HL-60 (cell line): ENCODE results near the gene C16orf74.

Source experiments
- CTCF ChIP-seq: IDR thresholded peaks from one replicate; pipeline ENCODE4 v1.5.1; 2011; ENCODE audit warnings: low read length, control low read depth, inconsistent platforms; ENCODE audit not compliant: insufficient read depth
- POLR2AphosphoS5 ChIP-seq: IDR thresholded peaks from 2 replicates; pipeline ENCODE4 v1.6.1; 2012; ENCODE audit warnings: low read depth
- REST ChIP-seq: IDR thresholded peaks from 2 replicates; pipeline ENCODE4 v1.6.1; 2012; ENCODE audit warnings: low read depth; ENCODE audit not compliant: insufficient replicate concordance
- SPI1 ChIP-seq: IDR thresholded peaks from 2 replicates; pipeline ENCODE4 v1.6.1; 2012; ENCODE audit warnings: low read depth, mild to moderate bottlenecking, borderline replicate concordance

- TF ChIP-seq POLR2AphosphoS5 (no peak), CTCF (no peak), REST (no peak), SPI1 (no peak)
These were observed 26.9 kb upstream of the C16orf74 start for GRCh38 chr16:85777583-85778310.
